ENCODE data around the gene PER1. TPM values are rescaled to one million over a fixed set of nuclear protein-coding genes. Genes with fewer than 3 reads are reported as not detected.

Gene PER1
- total and polyA plus RNA-seq, 7 donors = 30.5 to 153 (median 67.6) TPM

DNA sequence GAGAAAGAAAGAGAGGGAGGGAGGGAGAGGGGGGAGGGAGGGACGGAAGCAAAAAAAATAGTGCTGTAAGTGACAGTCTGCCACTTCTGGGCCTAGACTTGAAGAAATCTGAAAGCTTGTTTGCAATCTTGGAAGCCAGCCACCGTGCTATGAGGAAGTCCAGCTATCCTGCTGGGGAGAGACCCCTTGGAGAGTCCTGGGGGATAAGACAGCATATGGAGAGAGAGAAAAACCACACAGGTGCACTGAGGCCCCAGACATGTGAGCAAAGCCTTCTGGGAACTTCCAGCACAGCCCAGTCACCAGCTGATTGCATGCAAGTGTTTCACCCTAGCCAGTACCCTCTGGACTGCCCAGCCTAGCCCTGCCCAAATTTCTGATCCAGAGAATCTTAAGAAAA lies 52.1 kb downstream of the PER1 start:
- Histone ChIP-seq H3K4me3 (no peak overlapping the region), H3K9me3 (no peaks in the 10 kb centered on the region), H3K27ac (no peak overlapping the region), H3K27me3 (peaks cover 0 to 5% (median 0%) of the 10 kb centered on the region in 3 donors), H3K4me1 (no peaks in the 10 kb centered on the region), H3K36me3 (no peaks in the 10 kb centered on the region)
- intact Hi-C loops (cut with DNase I) = no loop called here
- no peak for DNase-seq
- TF ChIP-seq, protein P1, sequence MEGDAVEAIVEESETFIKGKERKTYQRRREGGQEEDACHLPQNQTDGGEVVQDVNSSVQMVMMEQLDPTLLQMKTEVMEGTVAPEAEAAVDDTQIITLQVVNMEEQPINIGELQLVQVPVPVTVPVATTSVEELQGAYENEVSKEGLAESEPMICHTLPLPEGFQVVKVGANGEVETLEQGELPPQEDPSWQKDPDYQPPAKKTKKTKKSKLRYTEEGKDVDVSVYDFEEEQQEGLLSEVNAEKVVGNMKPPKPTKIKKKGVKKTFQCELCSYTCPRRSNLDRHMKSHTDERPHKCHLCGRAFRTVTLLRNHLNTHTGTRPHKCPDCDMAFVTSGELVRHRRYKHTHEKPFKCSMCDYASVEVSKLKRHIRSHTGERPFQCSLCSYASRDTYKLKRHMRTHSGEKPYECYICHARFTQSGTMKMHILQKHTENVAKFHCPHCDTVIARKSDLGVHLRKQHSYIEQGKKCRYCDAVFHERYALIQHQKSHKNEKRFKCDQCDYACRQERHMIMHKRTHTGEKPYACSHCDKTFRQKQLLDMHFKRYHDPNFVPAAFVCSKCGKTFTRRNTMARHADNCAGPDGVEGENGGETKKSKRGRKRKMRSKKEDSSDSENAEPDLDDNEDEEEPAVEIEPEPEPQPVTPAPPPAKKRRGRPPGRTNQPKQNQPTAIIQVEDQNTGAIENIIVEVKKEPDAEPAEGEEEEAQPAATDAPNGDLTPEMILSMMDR (IDR thresholded peaks at IDR 0.05) = no peak
- TF ChIP-seq POLR2AphosphoS5 (IDR thresholded peaks at IDR 0.05) = no peak
- TF ChIP-seq POLR2A (IDR thresholded peaks at IDR 0.05) = no peak
- TF ChIP-seq EP300 (IDR thresholded peaks at IDR 0.05) = no peak
- 22 to 41% methylated on average over 2 of the region's 2 CpGs for WGBS, 2 donors

DNA sequence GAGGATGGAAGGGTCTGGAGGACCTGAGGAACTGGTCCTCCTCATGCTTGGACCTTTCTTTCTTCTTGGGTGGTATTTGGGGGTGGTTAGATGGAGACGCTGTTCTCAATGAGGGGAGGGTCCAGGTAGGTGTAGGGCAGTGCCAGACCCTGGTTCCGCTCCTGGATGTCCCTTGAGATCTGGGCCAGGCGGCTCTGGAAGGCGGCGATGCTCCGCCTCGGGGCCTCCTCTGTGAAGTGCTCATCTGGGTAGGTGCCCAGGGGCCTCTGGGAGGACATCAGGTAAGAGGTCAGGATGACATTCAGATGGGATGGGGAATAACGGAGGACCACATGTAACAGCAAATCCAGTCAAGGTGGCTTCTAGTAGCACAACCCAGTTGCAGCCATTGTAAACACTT lies 55.7 kb downstream of the PER1 start:
- Histone ChIP-seq H3K4me1 (no peaks in the 10 kb centered on the region), H3K9me3 (no peaks in the 10 kb centered on the region), H3K27me3 (peaks cover 0 to 10% (median 0%) of the 10 kb centered on the region in 3 donors), H3K27ac (no peak overlapping the region), H3K4me3 (no peak overlapping the region), H3K36me3 (no peaks in the 10 kb centered on the region)
- TF ChIP-seq, protein P1 (IDR thresholded peaks at IDR 0.05) = no peak
- TF ChIP-seq POLR2A (IDR thresholded peaks at IDR 0.05) (no peak), POLR2AphosphoS5 (IDR thresholded peaks at IDR 0.05) (no peak), EP300 (IDR thresholded peaks at IDR 0.05) (no peak)
- intact Hi-C loops (cut with DNase I) = no loop called here
- 91 to 94% methylated on average over 8 of the region's 8 CpGs for WGBS, 2 donors
- no peak for DNase-seq

DNA sequence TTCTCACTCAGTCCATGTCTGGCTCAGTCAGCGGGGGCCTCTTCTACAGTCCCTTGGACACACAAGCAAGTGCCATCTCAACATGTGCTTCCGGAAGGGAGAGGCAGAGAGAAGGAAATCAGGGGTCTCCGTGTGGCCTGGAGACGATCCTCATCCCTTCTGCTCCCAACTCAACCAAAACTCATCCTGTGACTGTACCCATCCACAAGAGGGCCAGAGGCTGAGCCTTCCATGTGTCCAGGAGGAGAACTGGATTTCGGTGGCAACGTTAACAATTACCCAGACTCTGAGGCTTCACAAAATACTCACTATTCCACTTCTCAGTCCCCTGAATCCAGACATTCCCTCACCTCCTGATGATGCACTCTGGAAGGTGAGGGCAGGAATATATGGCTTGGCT lies 56.8 kb downstream of the PER1 start:
- TF ChIP-seq, protein P1 (IDR thresholded peaks at IDR 0.05) = no peak
- no peak for TF ChIP-seq POLR2A (IDR thresholded peaks at IDR 0.05)
- TF ChIP-seq POLR2AphosphoS5 (IDR thresholded peaks at IDR 0.05) = no peak
- no peak for TF ChIP-seq EP300 (IDR thresholded peaks at IDR 0.05)
- DNase-seq = no peak
- H3K27me3 ChIP-seq = peaks cover 0 to 21% (median 0%) of the 10 kb centered on the region in 3 donors
- 83 to 89% methylated on average over 6 of the region's 6 CpGs for WGBS, 2 donors
- no peak overlapping the region for H3K27ac ChIP-seq
- no peaks in the 10 kb centered on the region for H3K4me1 ChIP-seq
- H3K36me3 ChIP-seq = no peaks in the 10 kb centered on the region
- intact Hi-C loops (cut with DNase I) = loop anchor here (2.0 kb wide), 1 partner anchor 23 kb away; the partner anchor contains the start of gene ALOXE3
- H3K9me3 ChIP-seq = no peaks in the 10 kb centered on the region
- H3K4me3 ChIP-seq = no peak overlapping the region

DNA sequence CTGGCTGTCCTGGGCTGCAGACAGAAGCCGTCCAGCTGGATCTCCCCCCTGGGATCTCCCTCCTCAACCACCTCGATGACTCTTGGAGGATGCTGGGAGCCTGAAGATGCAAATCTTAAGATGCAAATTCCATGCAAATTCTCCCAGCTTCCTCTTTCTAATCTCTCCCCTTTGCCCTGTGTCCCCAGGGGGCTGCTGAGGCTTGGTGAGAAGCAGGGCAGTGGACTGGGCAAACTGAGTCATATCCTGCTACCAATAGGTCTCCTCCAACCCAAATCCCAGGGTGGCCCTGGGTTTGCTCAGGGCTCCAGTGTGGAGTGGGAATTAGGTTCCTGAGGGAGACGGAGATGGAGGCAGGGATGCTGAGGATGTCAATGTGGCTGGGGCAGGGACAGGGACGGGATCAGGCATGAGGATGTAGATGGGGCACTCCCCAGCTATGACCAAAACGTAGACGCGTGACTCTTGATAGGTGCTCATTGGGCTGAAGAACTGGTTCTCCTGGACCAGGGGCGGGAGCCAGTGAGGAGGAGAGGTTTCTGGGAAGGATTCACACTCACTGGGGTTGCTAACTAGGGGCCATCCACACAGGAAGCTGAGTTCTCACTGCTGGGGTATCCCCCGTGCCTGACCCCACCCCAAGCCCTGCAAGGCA lies 61.0 kb downstream of the PER1 start:
- H3K36me3 ChIP-seq = no peaks in the 10 kb centered on the region
- intact Hi-C loops (cut with DNase I) = no loop called here
- no peaks in the 10 kb centered on the region for H3K4me1 ChIP-seq
- TF ChIP-seq, protein P1 (IDR thresholded peaks at IDR 0.05) = no peak
- WGBS, 2 donors = 43 to 60% methylated on average over 9 of the region's 9 CpGs
- no peak for DNase-seq
- peaks cover 0 to 40% (median 0%) of the 10 kb centered on the region in 3 donors for H3K27me3 ChIP-seq
- H3K27ac ChIP-seq = no peak overlapping the region
- no peak overlapping the region for H3K4me3 ChIP-seq
- H3K9me3 ChIP-seq = no peaks in the 10 kb centered on the region

Other genes starting within 250 kb of the PER1 start
- gene RNF227, start 236.1 kb downstream of the PER1 start, total RNA-seq = 1 to 10 TPM; 3.2 to 4.5 (median 4.2) TPM
- gene RNF227, start 236.1 kb downstream of the PER1 start, polyA plus RNA-seq = 1 to 10 TPM in 2 of 3 donors, under 1 TPM in 1; 0.69 to 3.6 (median 1.8) TPM
- gene KCNAB3, start 222.5 kb downstream of the PER1 start, total RNA-seq = 1 to 10 TPM in 1 of 4 donors, under 1 TPM in 2, not detected in 1; 0.54 to 2.1 (median 0.66) TPM
- gene KCNAB3, start 222.5 kb downstream of the PER1 start, polyA plus RNA-seq = 1 to 10 TPM in 1 of 3 donors, under 1 TPM in 2; 0.60 to 5.5 (median 0.69) TPM
- 10 to 100 TPM; 33.5 to 66.5 (median 45.7) TPM for gene TRAPPC1, start 220.5 kb downstream of the PER1 start, total RNA-seq
- gene TRAPPC1, start 220.5 kb downstream of the PER1 start, polyA plus RNA-seq = 100 to 1,000 TPM; 123 to 170 (median 123) TPM
- 10 to 100 TPM; 11.8 to 40.4 (median 30.0) TPM for gene CNTROB, start 220.2 kb downstream of the PER1 start, total RNA-seq
- gene CNTROB, start 220.2 kb downstream of the PER1 start, polyA plus RNA-seq = 10 to 100 TPM; 16.6 to 33.3 (median 16.8) TPM
- gene GUCY2D, start 149.8 kb downstream of the PER1 start, total RNA-seq = not detected
- under 1 TPM in 1 of 3 donors, not detected in 2; 0.04 TPM for gene GUCY2D, start 149.8 kb downstream of the PER1 start, polyA plus RNA-seq
- 1 to 10 TPM; 2.8 to 5.3 (median 4.3) TPM for gene ALOX15B, start 113.3 kb downstream of the PER1 start, total RNA-seq
- 1 to 10 TPM; 1.2 to 3.2 (median 1.8) TPM for gene ALOX15B, start 113.3 kb downstream of the PER1 start, polyA plus RNA-seq
- not detected for gene ALOX12B, start 64.7 kb downstream of the PER1 start, total RNA-seq
- gene ALOX12B, start 64.7 kb downstream of the PER1 start, polyA plus RNA-seq = under 1 TPM in 1 of 3 donors, not detected in 2; 0.52 TPM
- gene ALOXE3, start 33.9 kb downstream of the PER1 start, total RNA-seq = not detected
- gene ALOXE3, start 33.9 kb downstream of the PER1 start, polyA plus RNA-seq = under 1 TPM in 1 of 3 donors, not detected in 2; 0.17 TPM
- not detected for gene HES7, start 28.3 kb downstream of the PER1 start, total RNA-seq
- under 1 TPM in 1 of 3 donors, not detected in 2; 0.16 TPM for gene HES7, start 28.3 kb downstream of the PER1 start, polyA plus RNA-seq
- gene VAMP2, start 10.5 kb upstream of the PER1 start, total RNA-seq = 10 to 100 TPM; 20.4 to 29.6 (median 27.3) TPM
- gene VAMP2, start 10.5 kb upstream of the PER1 start, polyA plus RNA-seq = 10 to 100 TPM; 37.7 to 57.1 (median 54.9) TPM
- 10 to 100 TPM in 3 of 4 donors, 1 to 10 TPM in 1; 8.3 to 61.7 (median 20.6) TPM for gene TMEM107, start 24.0 kb upstream of the PER1 start, total RNA-seq
- gene TMEM107, start 24.0 kb upstream of the PER1 start, polyA plus RNA-seq = 10 to 100 TPM in 1 of 3 donors, 1 to 10 TPM in 2; 4.6 to 20.8 (median 7.2) TPM
- 10 to 100 TPM in 3 of 4 donors, 1 to 10 TPM in 1; 7.7 to 17.7 (median 15.8) TPM for gene BORCS6, start 37.8 kb upstream of the PER1 start, total RNA-seq
- gene BORCS6, start 37.8 kb upstream of the PER1 start, polyA plus RNA-seq = 10 to 100 TPM in 2 of 3 donors, 1 to 10 TPM in 1; 9.2 to 14.6 (median 10.8) TPM
- 1 to 10 TPM in 2 of 4 donors, not detected in 2; 1.4 to 3.3 TPM for gene AURKB, start 58.2 kb upstream of the PER1 start, total RNA-seq
- 10 to 100 TPM in 2 of 3 donors, 1 to 10 TPM in 1; 1.8 to 45.6 (median 12.7) TPM for gene AURKB, start 58.2 kb upstream of the PER1 start, polyA plus RNA-seq
- 10 to 100 TPM; 14.6 to 19.9 (median 16.7) TPM for gene CTC1, start 95.7 kb upstream of the PER1 start, total RNA-seq
- gene CTC1, start 95.7 kb upstream of the PER1 start, polyA plus RNA-seq = 10 to 100 TPM in 2 of 3 donors, 1 to 10 TPM in 1; 3.7 to 34.2 (median 13.2) TPM
- 10 to 100 TPM in 1 of 4 donors, 1 to 10 TPM in 3; 4.6 to 10.2 (median 6.9) TPM for gene PFAS, start 96.9 kb upstream of the PER1 start, total RNA-seq
- 10 to 100 TPM in 1 of 3 donors, 1 to 10 TPM in 2; 1.4 to 22.2 (median 1.8) TPM for gene PFAS, start 96.9 kb upstream of the PER1 start, polyA plus RNA-seq
- 10 to 100 TPM; 27.1 to 46.6 (median 30.8) TPM for gene RANGRF, start 136.3 kb upstream of the PER1 start, total RNA-seq
- gene RANGRF, start 136.3 kb upstream of the PER1 start, polyA plus RNA-seq = 10 to 100 TPM; 20.8 to 44.8 (median 24.6) TPM
- gene SLC25A35, start 143.0 kb upstream of the PER1 start, total RNA-seq = 1 to 10 TPM; 1.8 to 5.0 (median 4.2) TPM
- 1 to 10 TPM; 3.6 to 8.5 (median 4.9) TPM for gene SLC25A35, start 143.0 kb upstream of the PER1 start, polyA plus RNA-seq
- gene ARHGEF15, start 157.8 kb upstream of the PER1 start, total RNA-seq = 1 to 10 TPM; 1.1 to 4.9 (median 2.8) TPM
- 1 to 10 TPM in 2 of 3 donors, under 1 TPM in 1; 0.46 to 8.9 (median 1.2) TPM for gene ARHGEF15, start 157.8 kb upstream of the PER1 start, polyA plus RNA-seq
- gene ODF4, start 187.4 kb upstream of the PER1 start, total RNA-seq = not detected
- not detected for gene ODF4, start 187.4 kb upstream of the PER1 start, polyA plus RNA-seq
- gene RPL26, start 230.8 kb upstream of the PER1 start, total RNA-seq = 1,000 to 10,000 TPM; 3,681 to 6,264 (median 5,219) TPM
- gene RPL26, start 230.8 kb upstream of the PER1 start, polyA plus RNA-seq = 1,000 to 10,000 TPM; 3,816 to 6,374 (median 4,477) TPM
- gene RNF222, start 245.4 kb upstream of the PER1 start, total RNA-seq = not detected
- gene RNF222, start 245.4 kb upstream of the PER1 start, polyA plus RNA-seq = under 1 TPM in 1 of 3 donors, not detected in 2; 0.03 TPM

All from sigmoid colon (tissue), 7 donors.